KBM-7 (cell line): ENCODE measurements around the gene ZNF613.
"Not testable (repeated sequence)": the region's sequence is repeated elsewhere in the genome, so short reads cannot be mapped to it uniquely, and the experiment has no call there.

Experiments used
- DNase-seq: peaks from one replicate; pipeline ENCODE4 v3.0.0-alpha.2; 2015
- in situ Hi-C: fragments of 300-500 bp; cut with MboI; formaldehyde crosslinking; loops from 2 replicates; pipeline ENCODE4 v1.14.3; 2020; ENCODE audit warnings: low sequenced_read_pairs, low pct_unique_long_range_greater_than_20kb, mixed read lengths

ZNF613 gene

DNA sequence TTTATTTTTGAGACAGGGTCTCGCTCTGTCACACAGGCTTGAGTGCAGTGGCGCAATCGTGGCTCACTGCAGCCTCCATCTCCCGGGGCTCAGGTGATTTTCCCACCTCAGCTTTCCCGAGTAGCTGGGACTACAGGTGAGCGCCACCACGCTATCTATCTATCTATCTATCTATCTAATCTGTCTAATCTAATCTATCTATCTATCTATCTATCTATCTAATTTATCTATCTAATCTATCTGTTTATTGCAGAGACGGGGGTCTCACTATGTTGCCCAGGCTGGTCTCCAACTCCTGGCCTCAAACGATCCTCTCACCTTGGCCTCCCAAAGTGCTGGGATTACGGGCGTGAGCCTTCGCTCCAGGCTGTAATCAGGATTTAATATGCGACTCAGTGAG is 587 bp downstream of the ZNF613 start:
- in situ Hi-C loops: no loop called here
- no peak for DNase-seq

GRCh38 chr19:51931921-51932320 is 4.6 kb downstream of the ZNF613 start:
- DNase-seq: no peak
- in situ Hi-C loops: no loop called here

GRCh38 chr19:51938936-51939335 is 11.7 kb downstream of the ZNF613 start:
- in situ Hi-C loops: no loop called here
- no peak for DNase-seq

DNA sequence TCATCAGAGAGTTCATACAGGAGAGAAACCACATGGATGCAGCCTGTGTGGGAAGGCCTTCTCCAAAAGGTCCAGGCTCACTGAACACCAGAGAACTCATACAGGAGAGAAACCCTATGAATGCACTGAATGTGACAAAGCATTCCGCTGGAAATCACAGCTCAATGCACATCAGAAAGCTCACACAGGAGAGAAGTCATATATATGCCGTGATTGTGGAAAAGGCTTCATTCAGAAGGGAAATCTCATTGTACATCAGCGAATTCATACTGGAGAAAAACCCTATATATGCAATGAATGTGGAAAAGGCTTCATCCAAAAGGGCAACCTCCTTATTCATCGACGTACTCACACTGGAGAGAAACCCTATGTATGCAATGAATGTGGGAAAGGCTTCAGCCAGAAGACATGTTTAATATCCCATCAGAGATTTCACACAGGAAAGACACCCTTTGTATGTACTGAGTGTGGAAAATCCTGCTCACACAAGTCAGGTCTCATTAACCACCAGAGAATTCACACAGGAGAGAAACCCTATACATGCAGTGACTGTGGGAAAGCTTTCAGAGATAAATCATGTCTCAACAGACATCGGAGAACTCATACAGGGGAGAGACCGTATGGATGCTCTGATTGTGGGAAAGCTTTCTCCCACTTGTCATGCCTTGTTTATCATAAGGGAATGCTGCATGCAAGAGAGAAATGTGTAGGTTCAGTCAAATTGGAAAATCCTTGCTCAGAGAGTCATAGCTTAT is 17.7 kb downstream of the ZNF613 start:
- DNase-seq: no peak
- in situ Hi-C loops: no loop called here

DNA sequence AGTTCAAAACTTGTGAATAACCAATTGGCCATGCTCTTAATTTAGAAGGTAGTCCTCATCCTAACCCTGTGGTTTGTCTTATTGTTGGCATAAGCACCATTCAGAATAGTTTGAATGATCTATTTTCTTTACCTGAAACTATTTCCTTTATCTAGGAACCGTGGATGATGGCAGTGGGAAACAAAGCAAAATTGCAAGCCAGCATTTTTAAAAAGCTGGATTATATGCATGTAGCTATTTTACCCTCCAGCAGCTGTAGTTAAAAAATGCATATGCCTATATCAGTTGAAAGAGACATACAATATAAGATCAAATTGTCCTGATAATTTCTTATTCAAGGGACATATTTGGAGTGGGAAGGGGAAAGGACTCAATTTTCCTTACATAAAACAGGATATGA is 19.3 kb downstream of the ZNF613 start:
- in situ Hi-C loops: no loop called here
- DNase-seq: no peak

GRCh38 chr19:51948975-51949374 is 21.7 kb downstream of the ZNF613 start:
- DNase-seq: no peak
- in situ Hi-C loops: no loop called here

DNA sequence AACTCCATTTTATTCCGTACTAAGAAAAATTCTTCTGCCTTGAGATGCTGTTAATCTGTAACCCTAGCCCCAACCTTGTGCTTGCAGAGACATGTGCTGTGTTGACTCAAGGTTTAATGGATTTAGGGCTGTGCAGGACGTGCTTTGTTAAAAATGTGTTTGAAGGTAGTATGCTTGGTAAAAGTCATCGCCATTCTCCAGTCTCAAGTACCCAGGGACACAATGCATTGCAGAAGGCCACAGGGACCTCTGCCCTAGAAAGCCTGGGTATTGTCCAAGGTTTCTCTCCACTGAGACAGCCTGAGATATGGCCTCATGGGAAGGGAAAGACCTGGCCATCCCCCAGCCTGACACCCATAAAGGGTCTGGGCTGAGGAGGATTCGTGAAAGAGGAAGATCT is 30.6 kb downstream of the ZNF613 start:
- in situ Hi-C loops, DNase-seq: not testable (repeated sequence)

GRCh38 chr19:51959791-51960190 is 32.5 kb downstream of the ZNF613 start:
- DNase-seq: no peak
- in situ Hi-C loops: no loop called here

GRCh38 chr19:51960621-51961233 is 33.5 kb downstream of the ZNF613 start:
- DNase-seq: peak; percentile 48
- in situ Hi-C loops: not testable (repeated sequence)

- no peak for DNase-seq
- in situ Hi-C loops: no loop called here
Measured at GRCh38 chr19:51965583-51965982, 38.3 kb downstream of the ZNF613 start.

GRCh38 chr19:51970718-51971117 is 43.4 kb downstream of the ZNF613 start:
- DNase-seq: no peak
- in situ Hi-C loops: no loop called here

DNA sequence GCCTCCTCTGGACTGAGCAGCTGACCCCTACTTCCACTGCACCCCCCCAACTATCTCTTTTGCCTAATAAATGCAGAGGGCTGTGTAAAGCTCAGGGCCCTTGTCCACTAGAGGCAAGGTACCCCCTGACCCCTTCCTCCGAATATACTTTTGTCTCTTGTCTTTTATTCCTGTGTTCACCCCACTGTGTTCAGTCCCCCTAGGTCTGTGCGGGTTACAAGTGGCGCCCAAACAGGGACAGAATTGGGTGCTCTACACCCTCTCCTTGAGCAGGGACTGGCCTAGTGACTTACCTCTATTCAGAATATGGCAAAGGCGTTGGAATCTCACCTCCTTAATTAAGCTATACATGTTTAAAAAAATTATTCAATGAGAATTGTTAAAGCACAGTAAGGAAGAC is 44.4 kb downstream of the ZNF613 start:
- peak; percentile 18 for DNase-seq
- in situ Hi-C loops: no loop called here

DNA sequence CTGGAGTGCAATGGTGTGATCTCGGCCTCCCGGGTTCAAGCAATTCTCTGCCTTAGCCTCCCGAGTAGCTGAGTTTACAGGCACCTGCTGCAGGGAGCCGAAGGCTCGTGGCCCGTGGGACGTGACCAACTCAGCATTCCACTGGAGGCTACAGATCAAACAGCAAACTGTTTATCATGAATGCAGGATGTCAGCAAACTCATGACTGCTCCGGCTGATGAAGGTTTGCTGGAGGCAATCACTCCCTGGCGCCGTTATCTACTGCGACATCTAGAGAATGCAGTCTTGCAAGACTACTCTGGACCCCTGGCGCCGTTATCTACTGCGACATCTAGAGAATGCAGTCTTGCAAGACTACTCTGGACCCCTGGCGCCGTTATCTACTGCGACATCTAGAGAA is 48.5 kb downstream of the ZNF613 start:
- DNase-seq, in situ Hi-C loops: not testable (repeated sequence)

- in situ Hi-C loops: no loop called here
- DNase-seq: no peak
Measured at GRCh38 chr19:51976852-51977251, 49.6 kb downstream of the ZNF613 start.

DNA sequence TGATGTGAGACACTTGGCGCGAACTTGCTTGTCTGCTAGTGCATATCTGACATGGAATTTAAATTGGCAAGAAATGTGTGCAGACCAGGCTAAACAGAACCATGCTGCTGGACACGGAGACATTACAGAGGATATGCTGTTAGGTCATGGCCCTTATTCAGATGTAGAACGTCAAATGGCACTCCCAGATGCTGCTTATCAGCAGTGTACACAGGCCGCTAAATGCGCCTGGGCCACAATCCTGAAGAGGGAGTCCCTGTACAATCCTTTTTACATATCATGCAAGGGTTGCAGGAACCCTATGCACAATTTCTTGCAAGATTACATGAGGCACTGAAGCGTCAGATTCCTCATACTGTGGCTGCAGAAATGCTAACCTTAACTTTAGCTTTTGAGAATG is 50.1 kb downstream of the ZNF613 start:
- in situ Hi-C loops: no loop called here
- no peak for DNase-seq

DNA sequence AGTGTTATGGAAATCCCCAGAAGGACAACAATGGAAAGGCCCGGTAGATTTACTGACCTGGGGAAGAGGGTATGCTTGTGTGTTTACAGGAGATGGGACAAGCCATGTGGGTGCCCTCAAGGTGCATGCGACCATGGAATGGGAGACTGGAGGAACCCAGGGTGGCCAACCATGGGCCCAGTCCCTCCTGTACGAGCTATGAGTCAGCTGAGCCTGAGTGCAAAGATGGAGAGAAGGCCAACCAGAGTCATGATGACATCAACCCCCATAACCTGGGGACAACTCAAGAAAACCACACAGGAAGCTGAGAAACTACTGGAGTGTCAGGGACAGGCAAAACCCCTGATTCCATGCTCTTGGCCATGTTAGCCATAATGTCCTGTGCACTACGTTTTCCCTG is 51.6 kb downstream of the ZNF613 start:
- no peak for DNase-seq
- in situ Hi-C loops: no loop called here

DNA sequence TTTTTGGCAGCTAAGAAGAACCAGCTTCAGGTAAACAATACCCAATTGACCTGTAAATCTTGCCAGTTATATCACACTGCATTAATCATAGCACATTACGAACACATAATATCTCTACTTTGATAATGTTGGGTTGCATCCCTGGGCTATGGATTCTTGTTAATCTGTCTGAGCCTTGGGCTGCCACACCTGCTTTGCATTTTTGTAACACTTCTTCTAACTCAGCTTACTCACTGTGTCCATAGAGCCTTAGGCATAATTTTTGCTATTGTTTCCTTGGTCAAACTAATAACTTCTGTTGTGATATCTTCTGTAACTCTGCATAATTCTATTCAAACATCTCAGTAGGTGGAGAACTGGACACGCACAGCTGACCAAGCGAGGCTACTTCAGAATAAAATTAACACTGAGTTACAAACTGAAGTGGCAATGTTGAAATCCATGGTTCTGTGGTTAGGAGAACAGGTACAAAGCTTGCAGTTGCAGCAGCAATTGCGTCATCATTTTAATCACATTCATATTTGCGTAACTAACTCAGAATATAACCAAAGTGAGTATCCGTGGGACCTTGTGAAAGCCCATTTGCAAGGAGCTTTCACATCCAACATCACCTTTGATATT is 53.0 kb downstream of the ZNF613 start:
- in situ Hi-C loops: no loop called here
- no peak for DNase-seq

DNA sequence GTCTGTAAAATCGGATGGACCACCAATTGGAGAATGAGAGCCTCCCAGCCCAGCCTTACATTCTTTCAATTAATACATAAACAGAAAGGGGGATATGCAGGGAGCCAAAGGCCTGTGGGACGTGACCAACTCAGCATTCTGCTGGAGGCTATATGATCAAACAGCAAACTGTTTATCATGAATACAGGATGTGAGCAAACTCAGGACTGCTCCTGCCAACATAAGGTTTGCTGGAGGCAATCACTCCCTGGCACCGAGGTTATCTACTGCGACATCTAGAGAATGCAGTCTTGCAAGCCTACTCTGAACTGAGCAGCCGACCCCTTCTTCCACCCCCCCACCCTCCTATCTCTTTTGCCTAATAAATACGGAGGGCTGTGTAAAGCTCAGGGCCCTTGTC is 53.7 kb downstream of the ZNF613 start:
- DNase-seq, in situ Hi-C loops: not testable (repeated sequence)

DNA sequence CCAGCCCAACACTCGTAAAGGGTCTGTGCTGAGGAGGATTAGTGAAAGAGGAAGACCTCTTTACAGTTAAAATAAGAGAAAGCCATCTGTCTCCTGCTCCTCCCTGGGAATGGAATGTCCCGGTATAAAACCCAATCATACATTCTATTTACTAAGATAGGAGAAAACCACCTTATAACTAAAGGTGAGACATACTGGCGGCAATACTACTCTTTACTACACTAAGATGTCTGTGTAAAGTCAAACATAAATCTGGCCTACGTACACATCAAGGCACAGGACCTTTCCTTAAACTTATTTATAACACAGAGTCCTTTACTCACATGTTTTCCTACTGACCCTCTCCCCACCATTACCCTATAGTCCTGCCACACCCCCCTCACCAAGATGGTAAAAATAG is 56.1 kb downstream of the ZNF613 start:
- DNase-seq: no peak
- in situ Hi-C loops: no loop called here
